GM19372 (cell line): ENCODE results near the gene ZNF17.

Source experiments
- ATAC-seq: cut with Tn5 transposase; IDR thresholded peaks from one replicate; pipeline ENCODE4 v1.9.1; 2021; ENCODE audit warnings: mild to moderate bottlenecking, low read depth, moderate library complexity; ENCODE audit not compliant: unreplicated experiment

Gene ZNF17

DNA sequence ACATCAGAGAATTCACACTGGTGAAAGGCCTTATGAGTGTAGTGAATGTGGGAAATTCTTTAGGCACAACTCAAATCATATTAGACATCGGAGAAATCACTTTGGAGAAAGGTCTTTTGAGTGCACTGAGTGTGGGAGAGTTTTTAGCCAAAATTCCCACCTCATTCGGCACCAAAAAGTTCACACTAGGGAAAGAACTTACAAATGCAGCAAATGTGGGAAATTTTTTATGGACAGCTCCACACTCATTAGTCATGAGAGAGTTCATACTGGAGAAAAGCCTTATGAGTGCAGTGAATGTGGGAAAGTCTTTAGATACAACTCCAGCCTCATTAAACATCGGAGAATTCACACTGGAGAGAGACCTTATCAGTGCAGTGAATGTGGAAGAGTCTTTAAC lies 10.1 kb downstream of the ZNF17 start:
- ATAC-seq: no peak

DNA sequence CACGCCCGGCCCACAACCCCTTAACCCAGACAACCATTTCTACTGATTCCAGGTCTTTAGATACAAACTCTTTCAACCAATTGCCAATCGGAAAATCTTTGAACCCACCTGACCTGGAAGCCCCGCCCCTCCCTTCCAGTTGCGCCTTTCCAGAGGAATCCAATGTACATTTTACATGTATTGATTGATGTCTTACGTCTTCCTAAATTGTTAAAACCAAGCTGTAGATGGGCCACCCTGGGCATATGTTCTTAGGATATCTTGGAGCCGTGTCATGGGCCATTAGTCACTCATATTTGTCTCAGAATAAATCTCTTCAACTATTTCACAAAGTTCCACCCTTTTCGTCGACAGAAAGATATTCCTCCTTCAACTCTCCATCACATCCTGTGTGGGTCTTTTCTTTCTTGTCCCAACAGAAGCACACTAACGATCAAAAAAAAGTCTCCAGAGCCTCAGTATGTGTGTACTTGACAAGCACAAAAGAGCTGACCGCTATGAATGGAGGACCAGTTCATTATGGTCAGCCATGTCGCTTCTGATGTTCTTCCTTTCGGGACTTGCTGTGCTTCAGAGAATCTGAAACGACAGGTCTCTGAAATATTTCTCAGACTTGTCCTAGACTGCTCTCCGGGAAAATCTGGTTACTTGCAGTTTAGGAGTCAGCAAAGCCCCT lies 23.6 kb downstream of the ZNF17 start:
- peak; percentile 13 for ATAC-seq

DNA sequence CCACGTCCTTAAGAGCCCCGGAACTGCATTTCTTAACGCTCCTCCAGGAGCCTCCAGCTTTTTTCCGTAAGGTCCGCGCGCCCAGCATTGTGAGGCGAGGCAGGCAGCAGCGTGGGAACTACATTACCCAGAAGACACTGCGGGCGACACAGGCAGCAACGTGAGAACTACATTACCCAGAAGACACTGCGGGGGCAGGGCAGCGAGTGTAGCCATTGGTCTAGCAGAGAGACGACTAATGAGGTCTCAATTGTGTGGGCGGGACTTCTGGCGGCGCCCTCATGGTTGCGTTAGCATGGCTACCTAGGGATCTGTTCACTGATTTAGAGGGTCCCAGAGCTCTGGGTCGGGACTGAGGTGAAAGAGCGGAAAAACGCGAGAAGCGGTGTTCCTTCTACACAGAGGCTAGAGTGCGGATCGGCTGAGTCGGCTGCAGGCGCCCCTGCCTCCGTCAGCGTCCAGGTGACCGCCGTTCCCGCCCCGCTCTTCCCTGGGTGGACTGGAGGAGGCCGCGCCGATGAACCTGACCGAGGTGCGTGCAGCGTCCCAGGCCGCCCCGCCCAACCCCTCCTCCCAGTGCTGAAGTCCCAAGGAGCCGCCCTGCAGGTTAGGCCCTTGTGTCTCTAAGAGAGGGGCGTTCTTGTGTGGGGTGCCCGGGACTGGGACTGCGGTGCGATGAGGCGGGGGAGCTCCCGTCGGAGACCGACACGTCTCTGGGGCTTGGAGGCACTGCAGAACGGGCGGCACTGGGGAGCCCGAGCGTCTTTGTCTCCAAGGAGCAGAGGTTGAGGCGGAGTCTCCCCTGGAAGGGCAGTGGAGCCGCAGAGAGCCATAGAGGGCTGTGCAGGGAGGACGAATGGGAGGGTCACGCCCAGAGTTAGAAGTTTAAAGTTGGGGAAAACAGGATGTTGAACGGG lies 24.4 kb downstream of the ZNF17 start, which contains the start of gene ZNF749:
Gene ZNF749 (plus strand): TSS at position 264 of the 917 bp plus-strand sequence. CDS start 254 bp downstream, at position 518.
- peak; percentile 97 for ATAC-seq

DNA sequence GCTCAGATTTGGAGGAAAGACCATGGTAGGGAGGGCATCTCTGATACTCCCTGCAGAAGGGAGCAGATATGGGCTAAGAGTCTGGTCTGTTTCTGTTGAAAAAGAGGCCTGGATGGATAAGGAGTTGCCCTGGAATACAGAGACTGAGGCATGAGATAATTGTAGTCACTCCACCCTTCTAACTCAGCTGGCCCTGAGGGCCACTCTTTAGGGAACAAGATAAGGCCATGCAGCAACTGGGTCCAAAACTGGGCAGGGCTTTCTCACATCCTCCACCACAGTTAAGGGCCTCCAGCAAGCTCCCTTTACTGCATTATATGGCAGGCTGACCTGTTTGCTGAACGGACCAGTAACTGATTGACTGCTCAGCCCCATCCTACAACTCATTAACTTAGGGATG lies 25.5 kb downstream of the ZNF17 start:
- ATAC-seq: no peak

DNA sequence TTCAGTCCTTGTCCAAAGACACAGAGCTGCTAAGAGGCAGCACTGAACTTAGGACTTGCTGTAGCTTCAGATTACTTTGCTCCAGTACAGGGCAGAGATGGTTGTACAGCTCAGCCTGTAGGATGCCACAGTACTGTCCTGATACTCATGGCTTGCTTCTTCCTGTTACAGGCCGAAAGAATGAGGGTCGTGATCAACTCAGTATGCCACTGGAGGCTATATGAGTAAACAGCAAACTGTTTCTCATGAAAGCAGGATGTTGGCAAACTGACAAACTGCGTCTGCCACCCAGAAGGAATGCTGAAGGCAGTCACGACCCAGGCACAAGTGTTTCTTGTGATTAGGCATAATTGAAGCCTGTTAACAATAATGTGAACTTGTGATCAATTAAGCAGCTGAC lies 27.0 kb downstream of the ZNF17 start:
- no peak for ATAC-seq

DNA sequence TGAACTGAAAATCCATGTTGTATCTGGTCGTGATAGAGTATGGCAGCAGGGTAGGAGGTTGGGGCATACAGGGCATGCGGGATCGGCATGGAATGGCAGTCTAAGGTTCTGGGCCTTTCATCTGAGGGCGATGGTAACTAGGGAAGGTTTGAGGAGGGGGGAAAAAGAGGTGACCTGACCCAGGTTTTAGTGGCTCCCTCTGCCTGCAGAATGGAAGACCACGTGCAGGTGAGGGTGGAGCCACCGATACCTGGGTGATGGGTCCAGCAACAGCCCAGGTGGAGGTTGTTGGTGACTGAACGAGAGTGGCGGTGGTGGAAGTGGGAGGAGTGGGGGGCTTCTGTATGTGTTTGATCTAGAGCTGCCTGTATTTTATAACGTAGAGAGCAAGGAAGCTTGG lies 28.0 kb downstream of the ZNF17 start:
- ATAC-seq: no peak

DNA sequence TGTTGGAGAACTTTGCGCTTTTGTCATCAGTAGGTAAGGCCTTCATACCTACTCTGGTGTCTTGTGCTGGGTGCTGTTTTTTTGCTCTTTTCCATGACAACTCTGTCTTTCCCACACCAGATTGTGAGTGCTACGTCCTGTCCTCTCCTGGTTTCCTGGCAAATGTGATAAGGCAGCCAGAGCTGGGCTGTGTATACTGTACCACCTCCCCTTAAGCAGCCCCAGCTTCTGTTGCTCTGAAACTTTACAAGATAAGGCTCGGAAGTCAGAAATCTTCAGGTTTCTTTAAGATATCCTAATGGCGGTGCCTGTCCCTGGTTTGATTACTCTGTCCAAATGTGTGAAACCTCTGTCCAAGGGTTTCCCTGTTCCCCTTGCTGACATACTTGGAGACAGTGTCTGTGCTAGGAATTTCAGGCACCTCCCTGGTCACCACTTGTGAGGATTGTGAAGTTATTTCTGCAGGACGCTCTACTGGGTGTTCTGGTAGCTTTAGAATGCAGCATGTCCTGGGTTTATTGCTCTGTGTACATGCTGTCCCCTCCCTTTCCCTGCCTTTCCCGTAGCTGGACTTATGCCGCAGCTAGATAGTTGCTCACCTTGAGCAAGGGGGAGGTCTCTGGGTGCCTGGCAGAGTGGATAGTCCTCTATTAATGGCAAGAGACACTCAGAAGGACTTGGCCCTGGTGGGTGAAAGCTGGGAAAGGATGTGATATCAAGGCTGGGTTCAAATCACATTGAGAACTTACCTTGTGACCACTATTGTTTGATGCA lies 31.2 kb downstream of the ZNF17 start:
- no peak for ATAC-seq

DNA sequence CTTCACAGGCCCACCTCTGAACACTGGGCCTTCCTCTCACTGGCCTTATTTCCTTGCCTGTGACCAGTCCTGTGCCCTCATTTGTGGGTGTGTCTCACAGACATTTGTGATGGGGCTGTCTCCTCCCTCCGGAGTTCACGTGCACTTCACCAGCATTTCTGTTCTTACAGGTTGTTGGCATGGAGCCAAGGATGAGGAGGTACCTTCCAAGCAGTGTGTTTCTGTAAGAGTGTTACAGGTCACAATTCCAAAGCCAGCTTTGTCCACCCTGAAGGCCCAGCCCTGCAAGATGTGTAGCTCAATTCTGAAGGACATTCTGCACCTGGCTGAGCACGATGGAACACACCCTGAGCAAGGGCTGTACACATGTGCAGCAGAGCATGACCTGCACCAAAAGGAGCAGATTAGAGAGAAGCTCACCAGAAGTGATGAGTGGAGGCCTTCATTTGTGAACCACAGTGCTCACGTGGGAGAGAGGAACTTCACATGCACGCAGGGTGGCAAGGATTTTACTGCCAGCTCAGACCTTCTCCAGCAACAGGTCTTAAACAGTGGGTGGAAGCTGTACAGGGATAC lies 32.2 kb downstream of the ZNF17 start:
- no peak for ATAC-seq

DNA sequence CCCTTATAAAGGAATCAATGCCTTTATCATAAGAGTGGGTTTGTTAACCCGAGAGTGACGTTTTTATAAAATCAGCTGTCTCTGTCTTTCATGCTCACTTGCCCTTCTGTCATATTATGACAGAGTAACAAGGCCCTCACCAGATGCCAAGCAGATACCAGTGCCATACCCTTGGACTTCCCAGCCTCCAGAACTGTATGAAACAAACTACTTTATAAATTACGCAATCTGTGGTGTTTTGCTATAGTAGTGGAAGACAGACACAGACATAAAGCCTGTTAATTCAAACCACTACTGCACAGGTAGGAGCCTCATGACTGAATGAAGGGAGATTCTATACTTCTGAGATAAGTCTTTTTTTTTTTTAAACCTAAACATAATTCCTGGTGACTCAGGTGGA lies 41.3 kb downstream of the ZNF17 start:
- ATAC-seq: no peak

DNA sequence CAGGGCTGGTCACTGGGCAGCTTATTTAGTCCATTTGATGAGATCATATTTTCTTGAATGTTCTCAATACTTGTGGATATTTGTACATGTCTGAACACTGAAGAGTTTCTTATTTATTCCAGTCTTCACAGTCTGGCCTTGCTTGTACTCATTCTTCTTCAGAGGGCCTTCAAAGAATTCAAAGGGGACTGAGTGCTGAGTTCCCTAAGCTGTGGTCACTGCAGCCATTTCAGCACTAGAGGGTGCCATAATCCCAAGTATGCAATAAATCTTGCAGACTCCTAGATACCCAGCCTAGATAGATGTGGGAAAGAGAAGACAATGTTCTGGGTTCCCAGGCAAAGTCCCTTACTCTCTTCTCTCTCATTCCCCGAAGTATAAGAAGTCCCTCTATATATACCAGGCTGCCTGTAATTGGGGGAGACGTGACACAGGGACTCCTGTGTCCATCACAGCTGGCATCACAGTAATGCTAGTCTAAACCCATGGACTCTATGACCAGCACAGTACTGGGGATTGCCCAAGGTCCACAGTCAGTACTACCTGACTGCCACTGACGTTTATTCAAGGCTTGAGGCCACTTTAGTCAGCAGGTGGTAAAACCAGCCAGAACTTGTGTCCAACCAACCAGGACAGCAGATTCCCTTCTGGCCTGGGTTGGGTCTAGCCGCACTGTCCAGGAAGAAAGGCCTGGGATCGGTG lies 54.9 kb downstream of the ZNF17 start:
- ATAC-seq: no peak

DNA sequence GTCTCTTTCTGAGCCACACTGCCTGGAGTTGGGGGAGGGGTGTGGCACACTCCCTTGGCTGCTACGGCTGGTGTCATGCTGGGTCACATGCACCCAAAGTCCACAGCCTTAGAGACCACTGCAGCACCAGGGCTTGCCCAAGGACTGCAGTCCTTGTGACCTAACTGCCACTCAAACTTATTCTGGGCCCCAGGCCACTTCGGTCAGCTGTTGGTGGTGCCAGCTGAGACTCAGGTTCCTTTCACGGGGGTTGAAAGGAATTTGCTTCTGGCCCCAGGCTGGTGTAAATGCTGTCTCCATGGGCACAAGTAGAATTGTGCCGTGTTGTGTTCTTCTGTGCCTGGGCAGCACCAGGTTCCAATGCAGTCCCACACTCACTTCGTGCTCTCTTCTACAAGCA lies 55.5 kb downstream of the ZNF17 start:
- ATAC-seq: no peak
